HepG2 (cell line): Measurements from ENCODE around the gene CHN1. TPM values are rescaled to one million over a fixed set of nuclear protein-coding genes. Genes with fewer than 3 reads are reported as not detected.

Source experiments
- ATAC-seq: fragments of 200-7000 bp; cut with Tn5 transposase; 3 replicates; pipeline ENCODE4 v1.9.1; 2020; ENCODE audit warnings: mild to moderate bottlenecking, moderate library complexity
- BruUV-seq: library from RNA; stranded (reverse); fragments of 400-500 nt; replicated peaks from 2 replicates; lab custom pipeline; 2021; lab: Mats Ljungman, UMichigan
- CTCF ChIA-PET: fragments of 300-600 bp; formaldehyde crosslinking; extraction: SDS; loops from one replicate; lab custom pipeline; 2021; ENCODE audit warnings: low total read pairs, inconsistent platforms, low intra/inter-chr PET ratio; lab: Yijun Ruan, JAX
- POLR2A ChIA-PET: fragments of 350-600 bp; sonication (Branson Sonifier 250); formaldehyde crosslinking; loops from one replicate; lab custom pipeline; 2020; ENCODE audit warnings: antibody characterized with exemption, inconsistent platforms; lab: Yijun Ruan, JAX
- DNase-seq: peaks from one replicate; pipeline ENCODE4 v3.0.0-alpha.2; 2015; ENCODE audit warnings: low spot score
- FAIRE-seq: peaks from 3 replicates; lab custom pipeline; 2011; peaks lifted over from hg19 to GRCh38; lab: Jason Lieb, UNC
- H2AFZ ChIP-seq: one replicate; pipeline ENCODE4 v1.6.1; 2011; ENCODE audit warnings: low read length, inconsistent platforms
- H3K27ac ChIP-seq: fragments of 300-600 bp; 3 replicates; pipeline ENCODE4 v1.8.0; 2011; ENCODE audit warnings: mixed run types, mild to moderate bottlenecking, mixed read lengths, low read length, inconsistent platforms; ENCODE audit not compliant: insufficient read depth; ENCODE audit errors: extremely low read length
- H3K27me3 ChIP-seq, 2 experiments: fragments of 200-600 bp in 1 of 2; 2 replicates in 1 of 2; 3 replicates in 1 of 2; pipeline versions ENCODE4 v1.6.0 to v1.8.0; 2011; ENCODE audit warnings: low read length in 2 of 2, mild to moderate bottlenecking in 2 of 2, moderate library complexity in 2 of 2, inconsistent platforms in 1 of 2; ENCODE audit not compliant: insufficient read depth in 2 of 2, control insufficient read depth in 1 of 2
- H3K36me3 ChIP-seq, 2 experiments: fragments of 200-600 bp in 1 of 2; replicated peaks in 1 of 2; 2 replicates in 1 of 2; 3 replicates in 1 of 2; pipeline versions ENCODE4 v1.5.1 to v1.8.0; 2011; ENCODE audit warnings: low read length in 2 of 2, inconsistent platforms in 1 of 2; ENCODE audit not compliant: insufficient read depth in 2 of 2, control insufficient read depth in 1 of 2
- H3K4me1 ChIP-seq: 2 replicates; pipeline ENCODE4 v1.5.1; 2012; ENCODE audit warnings: low read length, inconsistent platforms; ENCODE audit not compliant: insufficient read depth
- H3K4me2 ChIP-seq: 2 replicates; pipeline ENCODE4 v1.6.0; 2011; ENCODE audit warnings: low read depth, low read length, inconsistent platforms
- H3K4me3 ChIP-seq, 3 experiments: fragments of 200-600 bp in 1 of 3; sonication (generic), shearing (Covaris generic) in 1 of 3; replicated peaks in 1 of 3; 2 replicates each; pipeline ENCODE4 v1.5.1; 2011 to 2016; ENCODE audit warnings: low read length in 3 of 3, inconsistent platforms in 2 of 3, low read depth in 2 of 3, mild to moderate bottlenecking in 2 of 3, control low read depth in 1 of 3, mixed read lengths in 1 of 3; ENCODE audit not compliant: insufficient read depth in 1 of 3
- H3K79me2 ChIP-seq: one replicate; pipeline ENCODE4 v1.6.1; 2011; ENCODE audit warnings: low read length, inconsistent platforms; ENCODE audit not compliant: insufficient read depth
- H3K9ac ChIP-seq: 2 replicates; pipeline ENCODE4 v1.6.0; 2011; ENCODE audit warnings: mild to moderate bottlenecking, low read depth, low read length, inconsistent platforms; ENCODE audit not compliant: insufficient read depth
- H3K9me3 ChIP-seq: 2 replicates; pipeline ENCODE4 v1.5.1; 2012; ENCODE audit warnings: mild to moderate bottlenecking, low read length
- H4K20me1 ChIP-seq: 2 replicates; pipeline ENCODE4 v1.6.0; 2011; ENCODE audit warnings: inconsistent platforms, mild to moderate bottlenecking, low read length, moderate library complexity; ENCODE audit not compliant: insufficient read depth
- CREB3 ChIP-seq: sonication (generic); formaldehyde crosslinking; IDR thresholded peaks from 2 replicates; pipeline ENCODE4 v1.5.0; 2020; ENCODE audit warnings: missing genetic modification reagents
- FOXA1 ChIP-seq, 2 experiments: fragments of 450-650 bp in 1 of 2; sonication (generic) in 1 of 2; formaldehyde crosslinking in 1 of 2; IDR thresholded peaks; 2 replicates each; pipeline versions ENCODE4 v1.4.0 to v1.6.1; 2016 to 2020; ENCODE audit warnings: missing genetic modification reagents in 1 of 2
- KLF11 ChIP-seq: IDR thresholded peaks from 2 replicates; pipeline ENCODE4 v1.6.1; 2016; ENCODE audit warnings: missing compliant biosample characterization
- THRA ChIP-seq: sonication (generic); formaldehyde crosslinking; IDR thresholded peaks from 2 replicates; pipeline ENCODE4 v1.4.0; 2020; ENCODE audit warnings: missing genetic modification reagents, borderline replicate concordance
- ZNF317 ChIP-seq: sonication (generic); formaldehyde crosslinking; IDR thresholded peaks from 2 replicates; pipeline ENCODE4 v1.5.0; 2020; ENCODE audit warnings: mild to moderate bottlenecking, missing genetic modification reagents
- ZNF441 ChIP-seq: sonication (generic); formaldehyde crosslinking; IDR thresholded peaks from 2 replicates; pipeline ENCODE4 v1.7.0; 2021; ENCODE audit warnings: missing genetic modification reagents, borderline replicate concordance
- ZNF776 ChIP-seq: sonication (generic); formaldehyde crosslinking; IDR thresholded peaks from 2 replicates; pipeline ENCODE4 v1.4.0; 2020; ENCODE audit warnings: mild to moderate bottlenecking, missing genetic modification reagents
- WGBS: methylation state at CpG from one replicate; pipeline ENCODE4 v1.1.6; 2017; ENCODE audit warnings: low lambda C conversion rate; 5-methylcytosine and 5-hydroxymethylcytosine counted together
- in situ Hi-C: cut with HindIII; loops from 2 replicates; pipeline ENCODE4 v1.10.0; 2017; ENCODE audit warnings: low pct_unique_long_range_greater_than_20kb; ENCODE audit not compliant: extremely low pct_ligation_motif_present
- intact Hi-C: fragments of 100-400 bp; cut with micrococcal nuclease; formaldehyde crosslinking; loops from one replicate; pipeline ENCODE4 v1.10.0; 2022; ENCODE audit not compliant: unreplicated experiment
- polyA plus RNA-seq, 8 experiments: library from polyadenylated mRNA; depleted of rRNA in 3 of 8; stranded (reverse) in 7 of 8; unstranded in 1 of 8; fragments of >200 nt; fragmentation: Illumina TruSeq in 4 of 8; extraction: Trizol in 4 of 8; gene quantifications; 2 replicates each; pipeline versions ENCODE4 v1.2.1 to v1.2.3, GENCODE V29; 2011 to 2016; ENCODE audit warnings: low read depth in 4 of 8, missing spikeins in 1 of 8, mixed read lengths in 1 of 8; ENCODE audit not compliant: insufficient read depth in 1 of 8
- total RNA-seq, 5 experiments: library from RNA; depleted of rRNA; stranded (reverse); fragments of >200 nt; fragmentation: Illumina TruSeq; extraction: Trizol; gene quantifications; 2 replicates each; pipeline ENCODE4 v1.2.3, GENCODE V29; 2016; ENCODE audit warnings: low read depth in 1 of 5

The CHN1 gene
- total and polyA plus RNA-seq, 2 of the 13 experiments (the other 11 are each of a cell fraction or from before 2014, with no cell fraction given): 2.8 to 3.5 TPM

DNA sequence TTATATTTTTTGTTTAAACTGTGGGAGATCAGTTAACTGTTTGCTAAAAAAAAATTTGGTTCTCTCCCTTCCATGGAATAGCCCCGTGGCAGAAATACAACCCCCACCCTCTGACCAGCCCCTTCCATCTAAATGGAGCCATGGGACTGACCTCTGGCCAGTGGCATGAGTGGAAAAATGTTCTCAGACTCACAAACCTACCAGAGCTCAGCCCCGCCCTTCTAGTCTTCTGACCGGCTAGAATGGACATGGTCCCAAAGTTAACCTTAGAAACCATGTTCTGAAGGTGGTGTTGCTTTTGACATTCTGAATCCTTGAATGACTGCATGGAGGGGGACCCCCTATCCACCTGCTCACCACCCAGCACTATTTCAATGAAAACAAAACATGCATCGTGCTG is 239.6 kb downstream of the CHN1 start (continued):
- no peak for TF ChIP-seq THRA (CRISPR knock-in tag)
- TF ChIP-seq ZNF776 (CRISPR knock-in tag): no peak
- TF ChIP-seq KLF11 (CRISPR knock-in tag): no peak

DNA sequence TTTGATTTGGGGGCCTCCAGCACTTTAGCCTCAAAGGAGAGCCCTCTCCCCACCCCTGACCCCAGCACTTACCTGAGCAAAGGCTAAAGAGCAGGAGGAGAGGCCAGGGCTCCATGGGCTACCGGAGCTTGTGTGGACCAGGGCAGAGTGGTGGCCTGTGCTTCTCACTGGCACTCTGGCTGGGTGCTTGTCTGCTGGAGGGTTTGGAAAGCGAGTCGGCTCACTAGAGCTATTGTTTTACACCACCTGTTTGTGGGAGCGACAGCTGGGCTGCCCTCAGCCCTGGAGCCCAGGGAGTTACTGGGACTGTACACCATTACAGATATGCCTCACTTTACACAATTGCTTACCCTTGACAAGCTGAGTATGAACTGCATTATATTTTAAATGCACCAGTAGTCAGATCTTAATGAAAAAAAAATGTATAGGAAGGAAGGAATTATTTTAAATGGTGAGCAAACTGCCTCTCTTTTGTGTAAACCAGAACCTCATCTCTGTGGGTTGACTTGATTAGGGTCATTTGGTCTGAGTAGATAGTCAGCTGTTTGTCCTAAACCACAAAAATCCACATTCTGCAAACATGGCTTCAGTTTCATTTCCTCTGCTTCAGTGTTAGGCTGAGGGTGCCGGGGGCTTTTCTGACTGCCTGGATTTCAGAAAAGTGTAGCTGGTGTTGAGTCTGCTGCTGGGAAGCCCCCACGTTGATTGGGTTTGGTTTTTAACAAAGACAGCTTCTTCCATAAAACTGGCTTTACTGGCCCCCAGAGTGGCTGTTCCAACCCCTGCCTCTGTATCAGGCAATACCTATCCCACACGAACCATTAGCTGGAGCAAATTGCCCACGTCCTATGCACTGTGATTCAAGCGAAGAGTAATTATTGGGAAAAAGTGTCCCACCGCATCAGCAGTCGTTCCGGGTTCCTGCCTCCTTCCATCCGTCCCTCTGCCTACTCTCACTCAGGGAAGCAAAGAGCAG is 240.6 kb downstream of the CHN1 start, which contains the start of gene CHRNA1:
Gene CHRNA1 (minus strand): TSS at position 193 of the 976 bp plus-strand sequence. CDS start 78 bp downstream, at position 115.
- Histone ChIP-seq H3K36me3 (no peaks in the 10 kb centered on the region), H4K20me1 (no peaks in the 10 kb centered on the region), H3K79me2 (no peaks in the 10 kb centered on the region)
- POLR2A ChIA-PET: no interaction called here
- TF ChIP-seq ZNF441 (CRISPR knock-in tag): no peak
- TF ChIP-seq ZNF317 (CRISPR knock-in tag): peak; percentile 76
- no peak for TF ChIP-seq CREB3
- TF ChIP-seq FOXA1 (IDR thresholded peaks at IDR 0.05): no peak
- TF ChIP-seq FOXA1 (CRISPR knock-in tag; IDR thresholded peaks at IDR 0.05): no peak
- TF ChIP-seq, all 625 proteins: peak for 1
- intact Hi-C loops (no loop called here), in situ Hi-C loops (no loop called here)
- H3K9me3 ChIP-seq: no peaks in the 10 kb centered on the region
- H3K27me3 ChIP-seq: peaks cover 0 to 16% of the 10 kb centered on the region in 2 experiments; a peak in 1 of 5 replicates
- ATAC-seq (no peak; the same call in 2 of the 3 replicates), FAIRE-seq (no peak), DNase-seq (no peak)
- H3K4me1 ChIP-seq: no peaks in the 10 kb centered on the region
- no peak within 1 kb of the TSS for H3K4me3 ChIP-seq
- no peak within 1 kb of the TSS for H3K4me2 ChIP-seq
- no peak within 1 kb of the TSS for H2AFZ ChIP-seq
- no peak within 1 kb of the TSS for H3K9ac ChIP-seq
- no TSS peak for BruUV-seq
- CTCF ChIA-PET: no interaction called here
- WGBS: 41% methylated on average over 13 of the region's 13 CpGs
- no peak within 1 kb of the TSS for H3K27ac ChIP-seq
